Testis (tissue), 2 donors: ENCODE measurements around the gene TMA7.

ENCODE experiments used
- CTCF ChIP-seq, 3 experiments: fragments of 450-650 bp in 2 of 3; fragments of 200-600 bp in 1 of 3; sonication (generic) in 1 of 3; IDR thresholded peaks; one replicate each; pipeline ENCODE4 v1.5.1; 2016 to 2019; ENCODE audit warnings: antibody characterized with exemption in 3 of 3, mild to moderate bottlenecking in 2 of 3, moderate library complexity in 1 of 3
- POLR2A ChIP-seq: fragments of 450-650 bp; IDR thresholded peaks from one replicate; pipeline ENCODE4 v1.6.1; 2017; ENCODE audit warnings: antibody characterized with exemption, mild to moderate bottlenecking, moderate library complexity

GRCh38 chr3:48402281-48402732 is 37.8 kb upstream of the TMA7 start:
- TF ChIP-seq CTCF (IDR thresholded peaks at IDR 0.05) = no peak
- no peak for TF ChIP-seq POLR2A
